HL-60 (cell line): Measurements from ENCODE around the gene TOP1.

Experiments
- DNase-seq, 2 experiments: peaks; one replicate each; pipeline ENCODE4 v3.0.0-alpha.2; 2010 to 2020; ENCODE audit warnings: low read depth in 1 of 2, low spot score in 1 of 2
- H3K27ac ChIP-seq: fragments of 250-450 bp; sonication (Bioruptor Pico); replicated peaks from 2 replicates; pipeline ENCODE4 v1.5.1; 2020; ENCODE audit warnings: mild to moderate bottlenecking, moderate library complexity
- H3K27me3 ChIP-seq: fragments of 250-450 bp; sonication (Bioruptor Pico); 2 replicates; pipeline ENCODE4 v1.5.1; 2021; ENCODE audit warnings: mild to moderate bottlenecking, moderate library complexity; ENCODE audit not compliant: insufficient read depth, poor library complexity, severe bottlenecking
- H3K4me3 ChIP-seq: replicated peaks from 2 replicates; pipeline ENCODE4 v1.5.1; 2011; ENCODE audit warnings: mild to moderate bottlenecking, control low read depth, low read length; ENCODE audit not compliant: insufficient read depth
- GABPA ChIP-seq: IDR thresholded peaks from 2 replicates; pipeline ENCODE4 v1.6.1; 2012; ENCODE audit warnings: low read depth
- POLR2AphosphoS5 ChIP-seq: IDR thresholded peaks from 2 replicates; pipeline ENCODE4 v1.6.1; 2012; ENCODE audit warnings: low read depth
- SPI1 ChIP-seq: IDR thresholded peaks from 2 replicates; pipeline ENCODE4 v1.6.1; 2012; ENCODE audit warnings: low read depth, mild to moderate bottlenecking, borderline replicate concordance
- TF ChIP-seq, protein P1 (sequence below): IDR thresholded peaks from one replicate; pipeline ENCODE4 v1.5.1; 2011; ENCODE audit warnings: low read length, control low read depth, inconsistent platforms; ENCODE audit not compliant: insufficient read depth
- TF ChIP-seq, protein P2 (sequence below): IDR thresholded peaks from 2 replicates; pipeline ENCODE4 v1.6.1; 2012; ENCODE audit warnings: low read depth; ENCODE audit not compliant: insufficient replicate concordance

TOP1 gene

DNA sequence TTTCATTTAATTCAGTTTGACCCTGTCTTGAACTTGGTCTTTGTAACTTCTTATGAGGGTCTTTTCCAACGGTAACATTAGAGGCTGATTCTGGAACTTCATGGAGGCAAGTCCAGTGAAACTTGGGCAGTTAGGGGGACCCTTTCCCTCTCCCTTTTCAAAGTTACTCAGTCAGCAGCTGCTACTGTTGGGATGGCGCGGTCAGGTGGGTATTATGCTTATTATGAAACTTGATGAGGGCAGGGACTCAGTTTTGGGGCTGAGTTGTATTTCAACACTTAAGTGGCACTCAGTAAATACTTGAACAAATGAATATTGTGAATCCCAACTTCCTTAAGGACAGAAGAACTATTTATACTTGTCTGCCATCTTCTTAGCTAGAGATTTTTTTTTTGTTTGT is 20.8 kb downstream of the TOP1 start:
- Histone ChIP-seq H3K27me3 (no peaks in the 10 kb centered on the region), H3K4me3 (no peak overlapping the region), H3K27ac (no peak overlapping the region)
- TF ChIP-seq GABPA (no peak), SPI1 (no peak), POLR2AphosphoS5 (no peak)
- TF ChIP-seq, protein P1, sequence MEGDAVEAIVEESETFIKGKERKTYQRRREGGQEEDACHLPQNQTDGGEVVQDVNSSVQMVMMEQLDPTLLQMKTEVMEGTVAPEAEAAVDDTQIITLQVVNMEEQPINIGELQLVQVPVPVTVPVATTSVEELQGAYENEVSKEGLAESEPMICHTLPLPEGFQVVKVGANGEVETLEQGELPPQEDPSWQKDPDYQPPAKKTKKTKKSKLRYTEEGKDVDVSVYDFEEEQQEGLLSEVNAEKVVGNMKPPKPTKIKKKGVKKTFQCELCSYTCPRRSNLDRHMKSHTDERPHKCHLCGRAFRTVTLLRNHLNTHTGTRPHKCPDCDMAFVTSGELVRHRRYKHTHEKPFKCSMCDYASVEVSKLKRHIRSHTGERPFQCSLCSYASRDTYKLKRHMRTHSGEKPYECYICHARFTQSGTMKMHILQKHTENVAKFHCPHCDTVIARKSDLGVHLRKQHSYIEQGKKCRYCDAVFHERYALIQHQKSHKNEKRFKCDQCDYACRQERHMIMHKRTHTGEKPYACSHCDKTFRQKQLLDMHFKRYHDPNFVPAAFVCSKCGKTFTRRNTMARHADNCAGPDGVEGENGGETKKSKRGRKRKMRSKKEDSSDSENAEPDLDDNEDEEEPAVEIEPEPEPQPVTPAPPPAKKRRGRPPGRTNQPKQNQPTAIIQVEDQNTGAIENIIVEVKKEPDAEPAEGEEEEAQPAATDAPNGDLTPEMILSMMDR = no peak
- TF ChIP-seq, protein P2, sequence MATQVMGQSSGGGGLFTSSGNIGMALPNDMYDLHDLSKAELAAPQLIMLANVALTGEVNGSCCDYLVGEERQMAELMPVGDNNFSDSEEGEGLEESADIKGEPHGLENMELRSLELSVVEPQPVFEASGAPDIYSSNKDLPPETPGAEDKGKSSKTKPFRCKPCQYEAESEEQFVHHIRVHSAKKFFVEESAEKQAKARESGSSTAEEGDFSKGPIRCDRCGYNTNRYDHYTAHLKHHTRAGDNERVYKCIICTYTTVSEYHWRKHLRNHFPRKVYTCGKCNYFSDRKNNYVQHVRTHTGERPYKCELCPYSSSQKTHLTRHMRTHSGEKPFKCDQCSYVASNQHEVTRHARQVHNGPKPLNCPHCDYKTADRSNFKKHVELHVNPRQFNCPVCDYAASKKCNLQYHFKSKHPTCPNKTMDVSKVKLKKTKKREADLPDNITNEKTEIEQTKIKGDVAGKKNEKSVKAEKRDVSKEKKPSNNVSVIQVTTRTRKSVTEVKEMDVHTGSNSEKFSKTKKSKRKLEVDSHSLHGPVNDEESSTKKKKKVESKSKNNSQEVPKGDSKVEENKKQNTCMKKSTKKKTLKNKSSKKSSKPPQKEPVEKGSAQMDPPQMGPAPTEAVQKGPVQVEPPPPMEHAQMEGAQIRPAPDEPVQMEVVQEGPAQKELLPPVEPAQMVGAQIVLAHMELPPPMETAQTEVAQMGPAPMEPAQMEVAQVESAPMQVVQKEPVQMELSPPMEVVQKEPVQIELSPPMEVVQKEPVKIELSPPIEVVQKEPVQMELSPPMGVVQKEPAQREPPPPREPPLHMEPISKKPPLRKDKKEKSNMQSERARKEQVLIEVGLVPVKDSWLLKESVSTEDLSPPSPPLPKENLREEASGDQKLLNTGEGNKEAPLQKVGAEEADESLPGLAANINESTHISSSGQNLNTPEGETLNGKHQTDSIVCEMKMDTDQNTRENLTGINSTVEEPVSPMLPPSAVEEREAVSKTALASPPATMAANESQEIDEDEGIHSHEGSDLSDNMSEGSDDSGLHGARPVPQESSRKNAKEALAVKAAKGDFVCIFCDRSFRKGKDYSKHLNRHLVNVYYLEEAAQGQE = no peak
- no peak for DNase-seq

DNA sequence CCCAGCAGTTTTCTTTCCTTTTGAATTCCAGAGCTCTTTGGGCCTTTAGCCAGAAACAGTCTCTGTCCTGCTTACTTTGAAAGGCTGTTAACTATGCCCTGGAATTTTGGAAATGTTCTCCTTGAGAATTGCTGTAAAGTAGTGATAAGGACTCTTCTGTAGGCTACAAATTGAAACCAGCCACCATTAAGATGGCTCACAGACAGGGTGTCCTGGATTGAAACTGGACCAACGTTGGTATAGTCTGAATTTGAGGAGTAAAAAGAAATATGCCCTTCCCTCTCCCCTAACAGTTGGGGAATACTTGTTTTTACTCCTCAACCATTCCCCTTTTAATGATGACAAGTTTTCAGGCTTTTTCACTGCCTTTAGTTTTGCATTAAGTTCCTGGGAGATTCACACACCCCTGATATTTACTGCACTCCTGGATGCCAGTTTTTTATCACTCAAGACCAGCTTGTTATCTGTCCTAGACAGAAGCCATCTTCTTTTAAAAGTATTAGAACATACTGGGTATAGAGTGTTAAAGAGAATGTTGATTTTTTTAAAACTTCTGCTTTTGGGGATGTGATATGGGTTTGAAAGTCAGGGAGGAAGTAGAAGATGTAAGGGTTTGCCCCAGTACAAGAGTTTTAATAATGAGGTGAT is 21.9 kb downstream of the TOP1 start:
- DNase-seq = no peak
- no peak for TF ChIP-seq POLR2AphosphoS5
- peak; percentile 54; the same call in 1 of the 2 replicates for TF ChIP-seq SPI1
- no peak overlapping the region for H3K27ac ChIP-seq
- no peaks in the 10 kb centered on the region for H3K27me3 ChIP-seq
- H3K4me3 ChIP-seq = no peak overlapping the region

DNA sequence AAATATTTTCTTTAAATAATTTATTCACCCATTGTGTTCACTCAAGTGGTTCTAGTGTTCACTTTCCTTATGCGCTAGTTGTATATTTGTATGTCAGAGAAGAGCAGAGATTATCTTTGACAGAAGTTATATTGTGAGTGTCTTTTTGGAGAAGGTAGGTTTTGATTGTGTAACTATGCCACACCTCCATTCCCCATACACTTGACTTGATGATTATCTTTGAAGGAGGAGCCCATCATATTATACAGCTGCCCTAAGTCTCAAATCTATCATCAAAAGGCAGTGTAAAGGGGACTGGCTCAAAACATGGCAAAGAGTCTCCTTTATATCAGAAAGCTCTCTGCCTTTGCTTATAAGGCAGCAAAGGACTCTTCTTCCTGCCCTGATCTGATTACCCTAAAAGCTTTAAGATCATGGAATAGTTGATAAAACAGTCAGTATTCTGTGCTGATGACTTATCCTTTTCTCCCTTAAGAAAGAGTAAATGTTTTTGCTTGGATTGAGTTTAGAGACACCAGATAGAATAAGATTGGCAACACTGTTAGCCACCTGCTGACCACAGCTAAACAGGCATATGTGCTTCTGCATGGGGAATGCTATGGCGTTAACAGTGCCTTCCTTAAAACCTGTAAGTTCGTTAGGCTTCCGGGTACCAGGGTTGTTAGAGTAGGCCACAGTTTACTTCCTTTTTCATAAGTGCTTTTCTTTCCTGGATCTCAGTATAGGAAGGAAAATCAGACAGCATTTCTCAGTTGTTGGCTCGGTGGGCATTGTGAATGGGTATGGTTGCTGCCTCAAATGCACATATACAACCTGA is 22.6 kb downstream of the TOP1 start:
- Histone ChIP-seq H3K27me3 (no peaks in the 10 kb centered on the region), H3K27ac (no peak overlapping the region), H3K4me3 (no peak overlapping the region)
- TF ChIP-seq, protein P1 = no peak
- no peak for TF ChIP-seq POLR2AphosphoS5
- peak; percentile 26; the same call in 1 of the 2 replicates for TF ChIP-seq SPI1
- peak in 1 of 2 experiments; percentile 46 for DNase-seq

DNA sequence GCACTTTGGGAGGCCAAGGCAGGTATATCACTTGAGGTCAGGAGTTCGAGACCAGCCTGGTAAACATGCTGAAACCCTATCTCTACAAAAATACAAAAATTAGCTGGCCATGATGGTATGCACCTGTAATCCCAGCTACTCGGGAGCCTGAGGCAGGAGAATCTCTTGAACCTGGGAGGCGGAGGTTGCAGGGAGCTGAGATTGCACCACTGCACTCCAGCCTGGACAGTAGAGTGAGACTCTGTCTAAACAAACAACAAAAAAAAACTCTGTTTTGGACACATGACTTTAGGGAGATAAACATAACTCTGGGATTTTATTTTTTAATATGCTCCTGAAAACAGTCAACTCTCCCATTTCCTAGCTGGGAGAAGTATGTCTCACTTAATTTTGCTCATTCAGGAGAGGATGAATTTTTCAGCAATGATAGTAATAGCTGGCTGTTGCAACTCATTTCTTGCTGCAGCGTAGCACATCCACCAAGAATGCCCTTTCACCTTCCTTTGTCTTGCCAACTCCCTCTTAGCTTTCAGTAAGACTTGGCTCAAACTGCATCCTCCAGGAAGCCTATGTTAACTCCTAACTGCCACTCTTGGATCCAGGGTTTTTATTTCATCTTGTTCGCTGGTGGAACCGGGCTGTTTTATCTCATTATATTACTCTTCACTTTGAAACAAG is 24.3 kb downstream of the TOP1 start:
- H3K27me3 ChIP-seq = no peaks in the 10 kb centered on the region
- H3K4me3 ChIP-seq = no peak overlapping the region
- no peak overlapping the region for H3K27ac ChIP-seq
- no peak for DNase-seq
- TF ChIP-seq, protein P1 = no peak
- TF ChIP-seq POLR2AphosphoS5 = no peak
- TF ChIP-seq SPI1 = no peak
- no peak for TF ChIP-seq GABPA
- TF ChIP-seq, protein P2 = no peak
